ENCODE data around the gene BTBD9. TPM values are rescaled to one million over a fixed set of nuclear protein-coding genes. Genes with fewer than 3 reads are reported as not detected.

Gene BTBD9
- total RNA-seq, 4 donors from 2014 or later, result 15.4 to 50.0 (median 21.9) TPM

- 77% methylated on average over 8 of the region's 8 CpGs for WGBS
- no peaks in the 10 kb centered on the region for H3K9me3 ChIP-seq
- peaks cover 19% of the 10 kb centered on the region for H3K36me3 ChIP-seq
- H3K27ac ChIP-seq, result no peak overlapping the region
- H3K27me3 ChIP-seq, result no peaks in the 10 kb centered on the region
- H3K4me3 ChIP-seq, result no peak overlapping the region
- DNase-seq (ENCODE audit: low spot score in 2 of 2), result peak in 1 of 2 donors; percentile 66
- peaks cover 13% of the 10 kb centered on the region for H3K4me1 ChIP-seq
- TF ChIP-seq POLR2A (IDR thresholded peaks at IDR 0.05), result no peak
- TF ChIP-seq EP300 (IDR thresholded peaks at IDR 0.05), result no peak
- no peak for TF ChIP-seq CTCF (IDR thresholded peaks at IDR 0.05)
- TF ChIP-seq POLR2AphosphoS5 (IDR thresholded peaks at IDR 0.05), result no peak
Observed at GRCh38 chr6:38154731-38155130, 485.0 kb downstream of the BTBD9 start.

DNA sequence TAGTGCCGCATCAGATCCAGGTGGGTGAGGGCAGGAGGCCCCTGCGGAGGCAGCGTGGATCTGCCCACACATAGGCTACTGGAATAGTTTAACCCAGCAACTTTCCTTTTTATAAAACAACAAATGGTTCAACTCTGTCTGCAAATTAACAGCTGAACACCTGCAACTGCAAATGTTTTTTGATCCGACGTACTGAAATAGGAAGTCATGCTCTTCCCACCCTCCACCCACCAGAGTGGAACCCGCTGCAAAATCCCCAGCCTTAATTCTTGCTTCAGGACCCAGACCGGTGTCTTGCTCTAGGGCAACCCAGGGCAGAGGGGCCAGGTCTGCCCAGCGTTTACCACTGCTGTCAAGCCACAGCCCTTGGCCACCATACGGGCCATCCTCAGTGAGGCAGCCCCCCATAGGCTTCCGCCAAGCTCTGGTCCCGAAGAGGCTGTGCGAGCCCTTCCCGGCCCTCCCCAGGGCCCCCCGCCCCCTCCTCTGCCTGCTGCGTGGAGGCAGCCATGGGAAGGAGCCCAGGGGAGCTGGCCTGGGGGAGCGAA, 485.9 kb downstream of the BTBD9 start:
- H3K4me1 ChIP-seq, result peaks cover 17% of the 10 kb centered on the region
- no peak for TF ChIP-seq EP300 (IDR thresholded peaks at IDR 0.05)
- no peak for TF ChIP-seq POLR2A (IDR thresholded peaks at IDR 0.05)
- no peak for TF ChIP-seq POLR2AphosphoS5 (IDR thresholded peaks at IDR 0.05)
- TF ChIP-seq CTCF (IDR thresholded peaks at IDR 0.05), result no peak
- peaks cover 19% of the 10 kb centered on the region for H3K36me3 ChIP-seq
- no peaks in the 10 kb centered on the region for H3K27me3 ChIP-seq
- no peaks in the 10 kb centered on the region for H3K9me3 ChIP-seq
- no peak overlapping the region for H3K4me3 ChIP-seq
- WGBS, result 82% methylated on average over 16 of the region's 16 CpGs
- DNase-seq (ENCODE audit: low spot score in 2 of 2), result peak in 1 of 2 donors; percentile 47
- no peak overlapping the region for H3K27ac ChIP-seq

DNA sequence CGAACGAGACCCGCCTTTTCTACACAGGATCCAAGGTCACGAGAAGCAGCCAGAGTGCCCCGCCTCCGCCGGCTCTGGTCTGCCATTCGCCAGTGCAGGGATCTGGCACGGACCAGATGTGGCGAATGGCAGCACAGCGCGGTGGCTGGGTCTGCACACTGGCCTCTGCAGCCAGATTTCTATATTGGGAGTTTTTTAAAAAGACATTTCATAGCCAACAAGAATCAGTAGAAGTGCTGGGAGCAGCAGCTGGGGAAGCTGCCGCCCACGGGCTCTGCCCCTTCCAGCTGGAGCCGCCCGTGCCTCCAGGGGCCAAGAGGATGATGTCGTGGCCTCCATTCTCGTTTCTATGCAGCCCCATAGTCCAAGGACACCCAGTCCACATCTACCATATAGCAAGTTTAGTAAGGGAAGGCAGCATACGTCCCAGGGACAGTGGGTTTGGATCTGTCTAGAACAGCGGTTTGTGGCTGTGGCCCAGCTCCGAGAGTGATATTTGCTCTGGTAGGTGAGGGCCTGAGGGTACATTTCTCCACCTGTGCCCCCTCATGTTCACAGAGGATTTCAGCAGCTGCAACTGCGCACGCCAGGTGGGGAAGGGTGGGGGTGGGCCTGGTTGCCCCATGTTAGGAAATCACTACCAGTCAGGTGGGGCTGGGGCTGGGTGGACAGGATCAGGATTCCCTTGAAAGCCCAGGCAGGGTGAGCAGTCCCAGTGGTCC, 486.5 kb downstream of the BTBD9 start:
- Histone ChIP-seq H3K9me3 (no peaks in the 10 kb centered on the region), H3K4me3 (no peak overlapping the region), H3K27me3 (no peaks in the 10 kb centered on the region), H3K4me1 (peaks cover 17% of the 10 kb centered on the region), H3K27ac (no peak overlapping the region), H3K36me3 (peaks cover 19% of the 10 kb centered on the region)
- peak in 1 of 2 donors; percentile 71 for DNase-seq (ENCODE audit: low spot score in 2 of 2)
- 89% methylated on average over 16 of the region's 23 CpGs for WGBS
- TF ChIP-seq EP300 (IDR thresholded peaks at IDR 0.05) (no peak), POLR2AphosphoS5 (IDR thresholded peaks at IDR 0.05) (no peak), CTCF (IDR thresholded peaks at IDR 0.05) (no peak), POLR2A (IDR thresholded peaks at IDR 0.05) (no peak)

DNA sequence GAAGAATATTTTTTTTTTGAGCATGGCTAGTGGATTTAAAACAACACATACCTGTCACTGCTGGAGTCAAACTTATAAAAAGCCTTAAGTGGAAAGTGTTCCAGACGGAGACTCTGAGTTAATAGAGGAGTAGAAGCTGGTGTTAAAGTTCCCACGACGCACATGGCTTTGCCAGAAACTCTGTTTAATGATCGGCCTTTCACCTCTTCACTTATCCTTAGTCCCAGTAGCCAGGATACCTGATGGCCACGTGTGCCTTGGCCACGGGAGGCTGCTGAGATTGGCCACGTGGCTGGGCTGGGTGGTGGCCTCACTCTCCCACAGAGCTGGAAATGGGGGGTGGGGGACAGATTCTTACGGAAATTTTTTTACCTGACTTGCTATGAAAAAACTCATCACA, 487.1 kb downstream of the BTBD9 start:
- DNase-seq (ENCODE audit: low spot score in 2 of 2), result no peak
- Histone ChIP-seq H3K27me3 (no peaks in the 10 kb centered on the region), H3K9me3 (no peaks in the 10 kb centered on the region), H3K27ac (no peak overlapping the region), H3K4me1 (peaks cover 17% of the 10 kb centered on the region), H3K36me3 (peaks cover 19% of the 10 kb centered on the region), H3K4me3 (no peak overlapping the region)
- TF ChIP-seq POLR2A (IDR thresholded peaks at IDR 0.05) (no peak), EP300 (IDR thresholded peaks at IDR 0.05) (no peak), POLR2AphosphoS5 (IDR thresholded peaks at IDR 0.05) (no peak), CTCF (IDR thresholded peaks at IDR 0.05) (no peak)
- WGBS, result 96% methylated on average over 8 of the region's 8 CpGs
